Suppressor macrophage treated with lipopolysaccharide for 4 hours (primary cell): ENCODE data around the gene GALNT18.
"Not testable (repeated sequence)": the region's sequence is repeated elsewhere in the genome, so short reads cannot be mapped to it uniquely, and the experiment has no call there.

Source experiments
- DNase-seq: peaks from one replicate; pipeline ENCODE4 v3.0.0-alpha.2; 2020

The GALNT18 gene

GRCh38 chr11:11451501-11452005 lies 170.3 kb downstream of the GALNT18 start:
- DNase-seq, result peak; percentile 1

- DNase-seq, result no peak
These were observed 171.0 kb downstream of the GALNT18 start for GRCh38 chr11:11450744-11451362.

- no peak for DNase-seq
These were observed 172.5 kb downstream of the GALNT18 start for GRCh38 chr11:11449327-11449726.

- DNase-seq, result no peak
These were observed 173.2 kb downstream of the GALNT18 start for GRCh38 chr11:11448626-11449025.

- DNase-seq, result not testable (repeated sequence)
These were observed 174.2 kb downstream of the GALNT18 start for GRCh38 chr11:11447601-11448000.

- DNase-seq, result peak; percentile 6
These were observed 174.8 kb downstream of the GALNT18 start for GRCh38 chr11:11446967-11447366.

- no peak for DNase-seq
These were observed 175.2 kb downstream of the GALNT18 start for GRCh38 chr11:11446564-11446963.

- no peak for DNase-seq
These were observed 176.2 kb downstream of the GALNT18 start for GRCh38 chr11:11445441-11446185.

- no peak for DNase-seq
These were observed 177.0 kb downstream of the GALNT18 start for GRCh38 chr11:11444804-11445131.

GRCh38 chr11:11444027-11444803 lies 177.6 kb downstream of the GALNT18 start:
- no peak for DNase-seq

- no peak for DNase-seq
These were observed 179.0 kb downstream of the GALNT18 start for GRCh38 chr11:11442791-11443190.

GRCh38 chr11:11441516-11441915 lies 180.3 kb downstream of the GALNT18 start:
- DNase-seq, result no peak

- DNase-seq, result no peak
These were observed 180.7 kb downstream of the GALNT18 start for GRCh38 chr11:11441091-11441490.

- no peak for DNase-seq
These were observed 181.7 kb downstream of the GALNT18 start for GRCh38 chr11:11440144-11440543.

- no peak for DNase-seq
These were observed 182.2 kb downstream of the GALNT18 start for GRCh38 chr11:11439591-11439990.

- DNase-seq, result no peak
These were observed 185.0 kb downstream of the GALNT18 start for GRCh38 chr11:11436715-11437313.

GRCh38 chr11:11435635-11436034 lies 186.2 kb downstream of the GALNT18 start:
- DNase-seq, result no peak

GRCh38 chr11:11433960-11434359 lies 187.8 kb downstream of the GALNT18 start:
- no peak for DNase-seq

- DNase-seq, result no peak
These were observed 189.0 kb downstream of the GALNT18 start for GRCh38 chr11:11432621-11433319.

- DNase-seq, result no peak
These were observed 191.4 kb downstream of the GALNT18 start for GRCh38 chr11:11430431-11430830.

GRCh38 chr11:11428714-11429113 lies 193.1 kb downstream of the GALNT18 start:
- no peak for DNase-seq

- no peak for DNase-seq
These were observed 194.3 kb downstream of the GALNT18 start for GRCh38 chr11:11427542-11427941.

- DNase-seq, result no peak
These were observed 194.7 kb downstream of the GALNT18 start for GRCh38 chr11:11427140-11427539.
